K562 (cell line): ENCODE data around the gene PGP. TPM values are rescaled to one million over a fixed set of nuclear protein-coding genes. Genes with fewer than 3 reads are reported as not detected.

Experiments used
- ATAC-seq: fragments of 200-7000 bp; cut with Tn5 transposase; 3 replicates; pipeline ENCODE4 v1.9.1; 2020; ENCODE audit warnings: moderate library complexity
- BruUV-seq: library from RNA; stranded (reverse); fragments of 400-500 nt; replicated peaks from 2 replicates; lab custom pipeline; 2021; lab: Mats Ljungman, UMichigan
- CTCF ChIA-PET: fragments of 300-600 bp; formaldehyde crosslinking; extraction: SDS; loops from one replicate; lab custom pipeline; 2021; ENCODE audit warnings: low intra/inter-chr PET ratio; lab: Yijun Ruan, JAX
- POLR2A ChIA-PET: fragments of 300-600, 350-650 bp; sonication (Branson Sonifier 250); formaldehyde crosslinking; extraction: SDS; loops from one replicate; lab custom pipeline; 2021; ENCODE audit warnings: antibody characterized with exemption, inconsistent platforms; lab: Yijun Ruan, JAX
- DNase-seq, 4 experiments: peaks; one replicate each; pipeline versions ENCODE4 v3.0.0 to v3.0.0-alpha.2; 2011 to 2018; ENCODE audit warnings: low spot score in 3 of 4, mixed read lengths in 3 of 4; ENCODE audit errors: extremely low read depth in 1 of 4
- FAIRE-seq: peaks from 2 replicates; lab custom pipeline; 2011; peaks lifted over from hg19 to GRCh38; lab: Jason Lieb, UNC
- H2AFZ ChIP-seq: 2 replicates; pipeline ENCODE4 v1.6.0; 2011; ENCODE audit warnings: low read depth, low read length, control low read depth, inconsistent platforms
- H3K27ac ChIP-seq: fragments of 200-600 bp; 3 replicates; pipeline ENCODE4 v1.8.0; 2011; ENCODE audit warnings: low read depth, mild to moderate bottlenecking, control low read depth, inconsistent platforms, low read length, moderate library complexity, mixed read lengths; ENCODE audit errors: extremely low read depth
- H3K27me3 ChIP-seq, 2 experiments: fragments of 300-600 bp in 1 of 2; 2 replicates in 1 of 2; 3 replicates in 1 of 2; pipeline versions ENCODE4 v1.6.0 to v1.8.0; 2011; ENCODE audit warnings: inconsistent platforms in 2 of 2, low read length in 2 of 2, mild to moderate bottlenecking in 1 of 2, mixed read lengths in 1 of 2, moderate library complexity in 1 of 2; ENCODE audit not compliant: control insufficient read depth in 2 of 2, insufficient read depth in 2 of 2
- H3K36me3 ChIP-seq: fragments of 300-600 bp; 3 replicates; pipeline ENCODE4 v1.8.0; 2011; ENCODE audit warnings: mild to moderate bottlenecking, low read length, inconsistent platforms; ENCODE audit not compliant: control insufficient read depth, insufficient read depth
- H3K4me1 ChIP-seq, 2 experiments: fragments of 200-600 bp in 1 of 2; replicated peaks in 1 of 2; 2 replicates in 1 of 2; 3 replicates in 1 of 2; pipeline versions ENCODE4 v1.5.1 to v1.8.0; 2011; ENCODE audit warnings: inconsistent platforms in 2 of 2, low read length in 2 of 2, mild to moderate bottlenecking in 1 of 2, mixed read lengths in 1 of 2, moderate library complexity in 1 of 2; ENCODE audit not compliant: control insufficient read depth in 2 of 2, insufficient read depth in 2 of 2
- H3K4me2 ChIP-seq: 2 replicates; pipeline ENCODE4 v1.6.1; 2011; ENCODE audit warnings: low read length, control low read depth, inconsistent platforms, mixed read lengths; ENCODE audit not compliant: insufficient read depth
- H3K4me3 ChIP-seq: fragments of 200-600 bp; sonication (generic), shearing (Covaris generic); 2 replicates; pipeline ENCODE4 v1.5.1; 2016; ENCODE audit warnings: control low read depth, inconsistent platforms
- H3K79me2 ChIP-seq: fragments of 200-600 bp; 3 replicates; pipeline ENCODE4 v1.8.0; 2011; ENCODE audit warnings: low read length, inconsistent platforms; ENCODE audit not compliant: control insufficient read depth, insufficient read depth
- H3K9ac ChIP-seq, 2 experiments: 2 replicates each; pipeline versions ENCODE4 v1.6.0 to v1.6.1; 2011; ENCODE audit warnings: low read depth in 2 of 2, low read length in 2 of 2, control low read depth in 1 of 2, inconsistent platforms in 1 of 2, mild to moderate bottlenecking in 1 of 2, mixed read lengths in 1 of 2; ENCODE audit not compliant: insufficient read depth in 1 of 2
- H3K9me1 ChIP-seq: one replicate; pipeline ENCODE4 v1.6.0; 2011; ENCODE audit warnings: inconsistent platforms, mild to moderate bottlenecking, low read length, moderate library complexity; ENCODE audit not compliant: control insufficient read depth, insufficient read depth
- H3K9me3 ChIP-seq: replicated peaks from 2 replicates; pipeline ENCODE4 v1.5.1; 2011; ENCODE audit warnings: low read depth, low read length, inconsistent platforms; ENCODE audit not compliant: control insufficient read depth, insufficient read depth
- H4K20me1 ChIP-seq: replicated peaks from 2 replicates; pipeline ENCODE4 v1.6.1; 2011; ENCODE audit warnings: low read length, inconsistent platforms, mixed read lengths; ENCODE audit not compliant: control insufficient read depth, insufficient read depth
- ASH1L ChIP-seq: fragments of 450-650 bp; IDR thresholded peaks from 2 replicates; pipeline ENCODE4 v1.6.1; 2018; ENCODE audit warnings: borderline replicate concordance, mild to moderate bottlenecking, low read depth; ENCODE audit not compliant: partially characterized antibody
- BCOR ChIP-seq: fragments of 450-650 bp; IDR thresholded peaks from 2 replicates; pipeline ENCODE4 v1.6.1; 2016
- BMI1 ChIP-seq: fragments of 150-350 bp; IDR thresholded peaks from 2 replicates; pipeline ENCODE4 v1.6.1; 2014; ENCODE audit warnings: low read length
- CC2D1A ChIP-seq: fragments of 450-650 bp; IDR thresholded peaks from 2 replicates; pipeline ENCODE4 v1.6.1; 2017; ENCODE audit warnings: mild to moderate bottlenecking
- HDAC1 ChIP-seq, 2 experiments: fragments of 450-650 bp; IDR thresholded peaks; 2 replicates each; pipeline ENCODE4 v1.6.1; 2016 to 2017; ENCODE audit warnings: inconsistent platforms in 1 of 2, mild to moderate bottlenecking in 1 of 2, moderate library complexity in 1 of 2
- KAT7 ChIP-seq: sonication (generic); formaldehyde crosslinking; IDR thresholded peaks from 2 replicates; pipeline ENCODE4 v1.8.0; 2022; ENCODE audit warnings: missing genetic modification reagents, mild to moderate bottlenecking, borderline replicate concordance
- RBM25 ChIP-seq: fragments of 200-400 bp; formaldehyde crosslinking; IDR thresholded peaks from 2 replicates; pipeline ENCODE4 v1.6.1; 2018; ENCODE audit warnings: low read length, low read depth, moderate library complexity; ENCODE audit not compliant: severe bottlenecking
- TAF1 ChIP-seq: IDR thresholded peaks from 2 replicates; pipeline ENCODE4 v1.6.1; 2011; ENCODE audit warnings: mild to moderate bottlenecking, low read length, moderate library complexity; ENCODE audit not compliant: insufficient read depth, control insufficient read depth, severe bottlenecking; ENCODE audit errors: extremely low read depth
- TBL1XR1 ChIP-seq, 2 experiments: IDR thresholded peaks; 2 replicates each; pipeline ENCODE4 v1.6.1; 2012; ENCODE audit warnings: improper control_type of control experiment in 2 of 2, low read length in 2 of 2, mild to moderate bottlenecking in 1 of 2
- ZFP1 ChIP-seq: fragments of 450-650 bp; formaldehyde crosslinking; IDR thresholded peaks from 2 replicates; pipeline ENCODE4 v1.4.0; 2020; ENCODE audit warnings: mild to moderate bottlenecking, mixed read lengths
- WGBS: fragments of 100-300 bp; shearing (Covaris generic); methylation state at CpG from one replicate; pipeline ENCODE4 v1.1.6; 2016; ENCODE audit warnings: low coverage, mixed read lengths; ENCODE audit not compliant: insufficient coverage; ENCODE audit errors: missing lambda C conversion rate; 5-methylcytosine and 5-hydroxymethylcytosine counted together
- in situ Hi-C: fragments of 300-500 bp; cut with MboI; formaldehyde crosslinking; loops from 4 replicates; pipeline ENCODE4 v1.15.0; 2018; ENCODE audit warnings: inconsistent platforms, mixed read lengths
- intact Hi-C: fragments of 100-400 bp; cut with micrococcal nuclease; formaldehyde crosslinking; loops from 2 replicates; pipeline ENCODE4 v1.14.2; 2022
- polyA plus RNA-seq, 8 experiments: library from polyadenylated mRNA; depleted of rRNA in 4 of 8; stranded (reverse) in 5 of 8; unstranded in 3 of 8; fragments of >200 nt; fragmentation: Nextera tagmentation in 2 of 8; fragmentation: Illumina TruSeq in 1 of 8; extraction: Ambion mirVana in 2 of 8; extraction: Trizol in 1 of 8; gene quantifications; 2 replicates each; pipeline versions ENCODE4 v1.2.1 to v1.2.3, GENCODE V29; 2011 to 2014; ENCODE audit warnings: inconsistent platforms in 1 of 8, missing spikeins in 1 of 8
- total RNA-seq, 7 experiments: library from RNA; depleted of rRNA in 6 of 7; stranded (reverse); fragments of >200 nt in 6 of 7; fragmentation: Illumina TruSeq in 2 of 7; extraction: Trizol in 2 of 7; gene quantifications; 2 replicates each; pipeline versions ENCODE4 v1.2.1 to v1.2.3, GENCODE V29; 2011 to 2021; ENCODE audit warnings: low replicate concordance in 1 of 7
- TF ChIP-seq, protein P1 (sequence below): sonication (generic); formaldehyde crosslinking; IDR thresholded peaks from 2 replicates; pipeline ENCODE4 v1.8.0; 2023; ENCODE audit warnings: mild to moderate bottlenecking, missing genetic modification reagents

PGP gene
- total and polyA plus RNA-seq, 9 of the 15 experiments (the other 6 are each of a cell fraction or from before 2014, with no cell fraction given) = 1.1 to 57.6 (median 19.6) TPM

DNA sequence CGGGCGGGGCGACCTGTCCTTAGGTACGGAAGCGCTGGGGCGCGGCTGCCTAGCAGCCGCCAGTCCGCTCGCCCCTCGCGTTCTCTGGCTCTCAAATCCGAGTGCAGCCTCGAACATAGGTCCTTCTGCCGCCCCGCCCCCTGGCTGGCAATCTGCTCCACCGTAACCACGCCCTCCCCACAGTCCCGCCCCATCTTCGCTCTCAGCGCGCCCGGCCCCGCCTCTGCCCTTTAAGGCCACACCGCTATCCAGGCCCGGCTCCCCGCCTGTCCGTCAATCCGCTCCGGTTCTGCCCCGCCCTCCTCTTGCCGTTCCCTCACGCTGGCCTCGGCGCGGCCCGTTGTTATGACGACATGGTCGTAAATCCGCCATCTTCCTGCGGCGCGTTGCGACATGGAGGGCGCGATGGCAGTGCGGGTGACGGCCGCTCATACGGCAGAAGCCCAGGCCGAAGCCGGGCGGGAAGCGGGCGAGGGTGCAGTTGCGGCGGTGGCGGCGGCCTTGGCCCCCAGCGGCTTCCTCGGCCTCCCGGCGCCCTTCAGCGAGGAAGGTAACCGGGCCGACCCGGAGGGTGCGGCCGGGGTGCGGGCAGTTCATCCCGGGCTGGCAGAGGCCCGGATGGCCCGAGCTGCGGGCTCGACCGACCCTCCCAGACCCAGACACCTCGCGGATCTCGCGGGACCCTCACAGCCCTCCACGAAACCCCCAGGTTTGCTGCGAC is 8.7 kb upstream of the PGP start, which contains the start of gene E4F1 (continued):
- TF ChIP-seq TAF1 = peak; percentile 87

DNA sequence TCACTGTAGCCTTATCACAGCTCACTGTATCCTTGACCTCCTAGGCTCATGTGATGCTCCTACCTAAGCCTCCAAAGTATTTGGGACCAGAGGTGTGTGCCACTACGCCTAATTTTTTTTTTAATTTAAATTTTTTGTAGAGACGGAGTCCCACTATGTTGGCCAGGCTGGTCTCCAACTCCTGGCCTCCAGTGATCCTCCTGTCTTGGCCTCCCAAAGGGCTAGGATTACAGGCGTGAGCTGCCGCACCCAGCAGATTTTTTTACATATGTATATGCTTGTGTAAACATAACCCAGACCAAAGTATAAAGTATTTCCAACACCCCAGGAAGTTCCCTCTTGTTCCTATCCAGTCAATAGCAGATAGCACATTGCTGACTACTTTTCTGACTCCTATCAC is 1.7 kb upstream of the PGP start:
- FAIRE-seq (peak; percentile 44), ATAC-seq (no peak), DNase-seq (no peak)
- ChIA-PET CTCF (no interaction called here), POLR2A (interaction anchor here (1.0 to 3.1 kb wide), 5 partner anchors 10 to 61 kb away, joined by 4 to 17 read pairs (median 6); partner anchors contain the start of genes ECI1 and TRAF7)
- BruUV-seq = no TSS peak
- H3K4me2 ChIP-seq = peak overlapping the region; percentile 68
- peak overlapping the region; percentile 97 for H3K27ac ChIP-seq
- H3K9me1 ChIP-seq = no peaks in the 10 kb centered on the region
- H3K36me3 ChIP-seq = peaks cover 22% of the 10 kb centered on the region; the same call in 2 of the 3 replicates
- H3K9me3 ChIP-seq = no peaks in the 10 kb centered on the region
- in situ Hi-C loops = no loop called here
- H3K9ac ChIP-seq = peak overlapping the region; percentile 63 to 88
- WGBS = 54% methylated on average over 4 of the region's 4 CpGs
- no peaks in the 10 kb centered on the region for H3K27me3 ChIP-seq
- peaks cover 20 to 63% of the 10 kb centered on the region in 2 experiments; a peak in 4 of 5 replicates for H3K4me1 ChIP-seq
- intact Hi-C loops = no loop called here
- H3K4me3 ChIP-seq = peak overlapping the region; percentile 55
- peaks cover 40% of the 10 kb centered on the region for H3K79me2 ChIP-seq
- TF ChIP-seq HDAC1 (IDR thresholded peaks at IDR 0.05) (no peak), ASH1L (no peak), TBL1XR1 (IDR thresholded peaks at IDR 0.05; ENCODE audit: low read length in 2 of 2) (no peak), RBM25 (peak; percentile 23), ZFP1 (CRISPR knock-in tag) (no peak), KAT7 (CRISPR knock-in tag) (no peak), BCOR (0 out of 2 replicates have a peak, but pooled peaks have one; percentile 14), BMI1 (no peak), CC2D1A (no peak)
- TF ChIP-seq, protein P1, sequence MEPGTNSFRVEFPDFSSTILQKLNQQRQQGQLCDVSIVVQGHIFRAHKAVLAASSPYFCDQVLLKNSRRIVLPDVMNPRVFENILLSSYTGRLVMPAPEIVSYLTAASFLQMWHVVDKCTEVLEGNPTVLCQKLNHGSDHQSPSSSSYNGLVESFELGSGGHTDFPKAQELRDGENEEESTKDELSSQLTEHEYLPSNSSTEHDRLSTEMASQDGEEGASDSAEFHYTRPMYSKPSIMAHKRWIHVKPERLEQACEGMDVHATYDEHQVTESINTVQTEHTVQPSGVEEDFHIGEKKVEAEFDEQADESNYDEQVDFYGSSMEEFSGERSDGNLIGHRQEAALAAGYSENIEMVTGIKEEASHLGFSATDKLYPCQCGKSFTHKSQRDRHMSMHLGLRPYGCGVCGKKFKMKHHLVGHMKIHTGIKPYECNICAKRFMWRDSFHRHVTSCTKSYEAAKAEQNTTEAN (CRISPR knock-in tag) = no peak
- H4K20me1 ChIP-seq = peaks cover 13% of the 10 kb centered on the region; the same call in 1 of the 2 replicates
- H2AFZ ChIP-seq = peak overlapping the region; percentile 2; the same call in 1 of the 2 replicates
